Peyer's patch (tissue), 4 donors: ENCODE data around the gene HS2ST1. TPM values are rescaled to one million over a fixed set of nuclear protein-coding genes. Genes with fewer than 3 reads are reported as not detected.

Experiments used
- DNase-seq, 3 donors: peaks; one replicate each; pipeline ENCODE4 v3.0.0-alpha.2; 2017 to 2019
- H3K27ac ChIP-seq, 4 donors: fragments of 200-600 bp; sonication (generic); one replicate each; pipeline ENCODE4 v1.5.1; 2016 to 2019
- H3K27me3 ChIP-seq, 2 donors: fragments of 200-600 bp; sonication (generic); one replicate each; pipeline ENCODE4 v1.5.1; 2019
- H3K36me3 ChIP-seq, 3 donors: fragments of 200-600 bp; sonication (generic); one replicate each; pipeline ENCODE4 v1.5.1; 2016 to 2019
- H3K4me1 ChIP-seq, 4 donors: fragments of 200-600 bp; sonication (generic); one replicate each; pipeline ENCODE4 v1.5.1; 2016 to 2019
- H3K4me3 ChIP-seq, 4 donors: fragments of 200-600 bp; sonication (generic); 1 replicate in 3 of 4; 2 replicates in 1 of 4; pipeline ENCODE4 v1.5.1; 2016 to 2019; ENCODE audit warnings: mild to moderate bottlenecking in 1 of 4
- H3K9me3 ChIP-seq, 4 donors: fragments of 200-600 bp; sonication (generic); one replicate each; pipeline ENCODE4 v1.5.1; 2016 to 2019; ENCODE audit warnings: mild to moderate bottlenecking in 1 of 4
- POLR2A ChIP-seq, 2 donors: fragments of 450-650 bp; IDR thresholded peaks; one replicate each; pipeline ENCODE4 v1.5.1; 2017; ENCODE audit warnings: antibody characterized with exemption in 2 of 2, mild to moderate bottlenecking in 2 of 2, moderate library complexity in 2 of 2
- total RNA-seq, 4 donors: library from RNA; depleted of rRNA; stranded (reverse); fragments of >200 nt; gene quantifications; one replicate each; pipeline ENCODE4 v1.1.0, GENCODE V29; 2016
- TF ChIP-seq, protein P1 (sequence below), 6 experiments: fragments of 450-650 bp in 4 of 6; fragments of 200-600 bp in 2 of 6; sonication (generic) in 1 of 6; IDR thresholded peaks; one replicate each; pipeline ENCODE4 v1.5.1; 2017 to 2019; ENCODE audit warnings: antibody characterized with exemption in 6 of 6, mild to moderate bottlenecking in 3 of 6, moderate library complexity in 1 of 6

Gene HS2ST1
- total RNA-seq, 4 donors from 2014 or later, result 9.1 to 14.9 (median 10.3) TPM

DNA sequence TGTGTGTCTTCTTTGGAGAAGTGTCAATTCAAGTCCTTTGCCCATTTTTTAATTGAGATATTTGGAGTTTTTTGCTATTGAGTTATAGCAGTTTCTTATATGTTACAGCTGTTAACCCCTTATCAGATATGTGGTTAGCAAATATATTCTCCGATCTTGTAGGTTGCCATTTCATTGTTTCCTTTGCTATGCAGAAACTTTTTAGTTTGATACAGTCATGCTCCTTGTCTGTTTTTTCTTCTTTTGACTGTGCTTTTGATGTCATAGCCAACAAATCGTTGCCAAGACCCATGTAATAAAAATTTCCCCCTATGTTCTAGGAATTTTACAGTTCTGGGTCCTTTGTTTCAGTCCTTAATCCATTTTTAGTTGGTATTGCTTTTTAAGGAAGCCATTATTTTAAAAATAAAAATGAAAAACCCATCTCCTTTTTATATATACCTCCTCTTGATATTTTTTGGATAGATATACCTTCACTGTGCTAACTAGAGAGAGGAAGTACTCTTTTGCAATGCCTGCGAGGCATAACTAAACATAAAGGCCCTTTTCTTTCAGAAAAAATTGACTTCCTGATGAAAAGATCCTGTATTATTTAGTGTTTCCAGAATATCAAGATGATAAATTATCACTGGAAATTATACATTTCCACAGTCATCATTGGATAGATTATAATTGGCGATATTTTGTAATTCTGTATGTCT, 127.8 kb downstream of the HS2ST1 start:
- H3K36me3 ChIP-seq, result no peaks in the 10 kb centered on the region
- H3K4me3 ChIP-seq, result no peak overlapping the region
- no peaks in the 10 kb centered on the region for H3K4me1 ChIP-seq
- no peak for TF ChIP-seq POLR2A (IDR thresholded peaks at IDR 0.05)
- TF ChIP-seq, protein P1, sequence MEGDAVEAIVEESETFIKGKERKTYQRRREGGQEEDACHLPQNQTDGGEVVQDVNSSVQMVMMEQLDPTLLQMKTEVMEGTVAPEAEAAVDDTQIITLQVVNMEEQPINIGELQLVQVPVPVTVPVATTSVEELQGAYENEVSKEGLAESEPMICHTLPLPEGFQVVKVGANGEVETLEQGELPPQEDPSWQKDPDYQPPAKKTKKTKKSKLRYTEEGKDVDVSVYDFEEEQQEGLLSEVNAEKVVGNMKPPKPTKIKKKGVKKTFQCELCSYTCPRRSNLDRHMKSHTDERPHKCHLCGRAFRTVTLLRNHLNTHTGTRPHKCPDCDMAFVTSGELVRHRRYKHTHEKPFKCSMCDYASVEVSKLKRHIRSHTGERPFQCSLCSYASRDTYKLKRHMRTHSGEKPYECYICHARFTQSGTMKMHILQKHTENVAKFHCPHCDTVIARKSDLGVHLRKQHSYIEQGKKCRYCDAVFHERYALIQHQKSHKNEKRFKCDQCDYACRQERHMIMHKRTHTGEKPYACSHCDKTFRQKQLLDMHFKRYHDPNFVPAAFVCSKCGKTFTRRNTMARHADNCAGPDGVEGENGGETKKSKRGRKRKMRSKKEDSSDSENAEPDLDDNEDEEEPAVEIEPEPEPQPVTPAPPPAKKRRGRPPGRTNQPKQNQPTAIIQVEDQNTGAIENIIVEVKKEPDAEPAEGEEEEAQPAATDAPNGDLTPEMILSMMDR (IDR thresholded peaks at IDR 0.05), result no peak
- H3K27me3 ChIP-seq, result no peaks in the 10 kb centered on the region
- no peak for DNase-seq
- no peak overlapping the region for H3K27ac ChIP-seq
- no peaks in the 10 kb centered on the region for H3K9me3 ChIP-seq

DNA sequence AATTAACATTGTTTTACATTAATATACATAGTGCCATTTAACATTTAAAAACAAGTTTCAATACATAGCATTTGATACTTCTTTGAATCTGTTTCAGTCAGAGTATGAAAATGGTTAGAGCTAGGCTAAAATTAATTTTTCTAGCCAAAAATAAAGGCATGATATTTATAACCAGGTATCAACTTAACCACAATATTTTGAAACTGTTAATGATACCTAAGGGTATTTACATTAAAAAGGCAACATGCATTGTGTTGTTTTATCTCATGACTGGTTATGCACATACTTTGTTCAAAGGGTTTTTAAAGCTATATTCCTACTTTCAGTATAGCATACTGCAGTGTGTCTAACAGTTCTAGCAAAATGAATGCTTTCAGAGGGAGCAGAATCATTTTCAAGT, 130.0 kb downstream of the HS2ST1 start:
- Histone ChIP-seq H3K27me3 (no peaks in the 10 kb centered on the region), H3K27ac (no peak overlapping the region), H3K4me1 (no peaks in the 10 kb centered on the region), H3K9me3 (peaks cover 0 to 5% (median 0%) of the 10 kb centered on the region in 4 donors), H3K4me3 (no peak overlapping the region), H3K36me3 (no peaks in the 10 kb centered on the region)
- no peak for TF ChIP-seq POLR2A (IDR thresholded peaks at IDR 0.05)
- TF ChIP-seq, protein P1 (IDR thresholded peaks at IDR 0.05), result no peak
- DNase-seq, result no peak

DNA sequence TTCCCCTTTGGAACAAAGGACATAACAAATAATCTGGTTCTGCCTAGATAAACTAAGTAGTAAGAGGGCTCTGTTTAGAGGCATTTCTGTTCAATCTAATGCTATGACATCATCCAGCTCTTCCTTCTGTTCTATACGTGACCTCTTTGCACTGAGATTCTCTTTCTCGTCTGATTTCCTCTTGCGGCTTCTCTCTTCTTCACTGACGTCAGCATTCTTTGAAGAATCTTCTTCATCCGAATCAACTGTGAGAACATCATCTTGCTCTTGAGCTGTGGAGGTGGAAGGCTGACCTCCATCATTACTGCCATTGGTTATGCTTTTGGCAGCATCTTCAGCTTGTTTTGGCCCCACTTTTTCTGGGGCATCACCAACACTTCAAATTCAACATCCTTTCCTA, 130.4 kb downstream of the HS2ST1 start:
- H3K27ac ChIP-seq, result no peak overlapping the region
- no peak for TF ChIP-seq POLR2A (IDR thresholded peaks at IDR 0.05)
- TF ChIP-seq, protein P1 (IDR thresholded peaks at IDR 0.05), result no peak
- no peak overlapping the region for H3K4me3 ChIP-seq
- no peaks in the 10 kb centered on the region for H3K27me3 ChIP-seq
- DNase-seq, result no peak
- H3K36me3 ChIP-seq, result no peaks in the 10 kb centered on the region
- peaks cover 0 to 5% (median 0%) of the 10 kb centered on the region in 4 donors for H3K9me3 ChIP-seq
- no peaks in the 10 kb centered on the region for H3K4me1 ChIP-seq

DNA sequence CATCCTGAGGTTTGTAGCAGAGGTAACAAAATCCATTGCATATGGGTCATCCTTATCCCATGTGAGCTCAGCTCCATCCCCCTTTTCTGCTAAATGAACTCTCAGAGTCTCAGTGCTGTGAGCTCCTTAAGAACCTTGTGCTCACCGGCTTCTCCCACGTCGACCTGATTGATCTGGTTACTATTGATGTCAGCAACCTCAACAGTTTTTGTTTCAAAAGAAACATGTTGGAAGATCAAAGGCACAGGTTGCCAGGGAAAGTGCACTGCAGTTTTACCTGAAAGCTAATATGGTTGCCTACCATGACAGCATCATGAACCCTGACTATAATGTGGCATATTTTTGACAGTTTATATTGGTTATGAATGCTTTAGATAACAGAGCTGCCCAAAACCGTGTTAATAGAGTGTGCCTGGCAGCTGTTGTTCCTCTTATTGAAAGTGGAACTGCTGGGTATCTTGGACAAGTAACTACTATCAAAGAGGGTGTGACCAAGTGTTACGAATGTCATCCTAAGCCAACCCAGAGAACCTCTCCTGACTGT, 131.4 kb downstream of the HS2ST1 start:
- Histone ChIP-seq H3K4me1 (no peaks in the 10 kb centered on the region), H3K9me3 (peaks cover 0 to 5% (median 0%) of the 10 kb centered on the region in 4 donors), H3K4me3 (no peak overlapping the region), H3K27ac (no peak overlapping the region), H3K27me3 (no peaks in the 10 kb centered on the region), H3K36me3 (no peaks in the 10 kb centered on the region)
- DNase-seq, result no peak
- no peak for TF ChIP-seq POLR2A (IDR thresholded peaks at IDR 0.05)
- TF ChIP-seq, protein P1 (IDR thresholded peaks at IDR 0.05), result no peak

DNA sequence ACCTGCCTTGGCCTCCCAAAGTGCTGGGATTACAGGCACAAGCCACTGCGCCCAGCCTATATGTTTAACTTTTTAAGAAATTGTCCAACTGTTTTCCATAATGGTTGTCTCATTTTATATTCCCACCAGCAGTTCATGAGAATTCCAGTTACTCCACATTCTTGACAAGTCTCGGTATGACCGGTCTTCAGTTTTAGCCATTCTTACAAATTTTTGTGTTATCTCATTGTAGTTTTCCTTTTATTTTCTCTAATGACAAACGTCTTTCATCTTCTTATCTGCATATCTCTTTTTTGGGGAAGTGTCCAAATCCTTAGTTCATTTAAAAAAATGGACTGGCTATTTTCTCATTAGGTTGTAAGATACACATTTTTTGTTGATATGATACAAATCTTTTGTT, 132.5 kb downstream of the HS2ST1 start:
- Histone ChIP-seq H3K27ac (no peak overlapping the region), H3K4me1 (no peaks in the 10 kb centered on the region), H3K4me3 (no peak overlapping the region), H3K9me3 (peaks cover 0 to 5% (median 0%) of the 10 kb centered on the region in 4 donors), H3K27me3 (no peaks in the 10 kb centered on the region), H3K36me3 (no peaks in the 10 kb centered on the region)
- DNase-seq, result no peak
- TF ChIP-seq, protein P1 (IDR thresholded peaks at IDR 0.05), result no peak
- TF ChIP-seq POLR2A (IDR thresholded peaks at IDR 0.05), result no peak
